K562 (cell line): ENCODE data around the gene GNA15. TPM values are rescaled to one million over a fixed set of nuclear protein-coding genes. Genes with fewer than 3 reads are reported as not detected.
A peak's percentile ranks its signal among the peaks of the same experiment; 100 is the strongest.

Experiments
- CBX1 ChIP-seq: sonication (generic); IDR thresholded peaks from 2 replicates; pipeline ENCODE4 v1.6.1; 2016; ENCODE audit warnings: antibody characterized with exemption, low read depth, mild to moderate bottlenecking
- CREB1 ChIP-seq, 2 experiments: sonication (generic) in 1 of 2; formaldehyde crosslinking in 1 of 2; IDR thresholded peaks; 2 replicates each; pipeline versions ENCODE4 v1.6.1 to v1.8.0; 2012 to 2022; ENCODE audit warnings: inconsistent platforms in 1 of 2, mild to moderate bottlenecking in 1 of 2, missing genetic modification reagents in 1 of 2, moderate library complexity in 1 of 2
- DNMT1 ChIP-seq: fragments of 450-650 bp; IDR thresholded peaks from 2 replicates; pipeline ENCODE4 v1.6.1; 2016; ENCODE audit warnings: antibody characterized with exemption, mild to moderate bottlenecking
- GATA2 ChIP-seq: sonication (generic); formaldehyde crosslinking; IDR thresholded peaks from 2 replicates; pipeline ENCODE4 v1.4.0; 2020; ENCODE audit warnings: mild to moderate bottlenecking, missing genetic modification reagents
- NFYB ChIP-seq: IDR thresholded peaks from 2 replicates; pipeline ENCODE4 v1.6.1; 2011; ENCODE audit warnings: mild to moderate bottlenecking, moderate library complexity; ENCODE audit not compliant: insufficient read length; ENCODE audit errors: extremely low read depth
- PRMT5 ChIP-seq: sonication (generic); formaldehyde crosslinking; IDR thresholded peaks from 2 replicates; pipeline ENCODE4 v1.5.0; 2020; ENCODE audit warnings: missing genetic modification reagents
- RBFOX2 ChIP-seq: fragments of 200-400 bp; formaldehyde crosslinking; IDR thresholded peaks from 2 replicates; pipeline ENCODE4 v1.6.1; 2017; ENCODE audit warnings: low read depth, mild to moderate bottlenecking, low read length, moderate library complexity
- SRF ChIP-seq, 2 experiments: fragments of 250-450, 450-650 bp in 1 of 2; sonication (Bioruptor Pico) in 1 of 2; sonication (generic) in 1 of 2; formaldehyde crosslinking; IDR thresholded peaks; 2 replicates each; pipeline versions ENCODE4 v1.5.0 to v1.5.1; 2020 to 2022; ENCODE audit warnings: mild to moderate bottlenecking in 1 of 2, missing genetic modification reagents in 1 of 2
- TCF7L2 ChIP-seq: fragments of 150-350 bp; IDR thresholded peaks from 2 replicates; pipeline ENCODE4 v1.6.1; 2016; ENCODE audit warnings: low read depth, mild to moderate bottlenecking, low read length, moderate library complexity
- WHSC1 ChIP-seq: IDR thresholded peaks from one replicate; pipeline ENCODE4 v1.6.1; 2012; ENCODE audit warnings: low read length, control low read depth, inconsistent platforms
- YY1 ChIP-seq, 3 experiments: IDR thresholded peaks; 2 replicates each; pipeline ENCODE4 v1.6.1; 2011; ENCODE audit warnings: low read length in 2 of 3, mild to moderate bottlenecking in 2 of 3, moderate library complexity in 2 of 3, borderline replicate concordance in 1 of 3, control low read depth in 1 of 3, low read depth in 1 of 3; ENCODE audit not compliant: insufficient read depth in 3 of 3, insufficient replicate concordance in 2 of 3, control insufficient read depth in 1 of 3, insufficient read length in 1 of 3; ENCODE audit errors: extremely low read depth in 1 of 3
- ZNF253 ChIP-seq: fragments of 250-450 bp; sonication (Bioruptor Pico); conservative IDR thresholded peaks from 2 replicates; pipeline ENCODE4 v1.6.1; 2021; ENCODE audit warnings: mild to moderate bottlenecking
- ZNF75A ChIP-seq: fragments of 450-650 bp; formaldehyde crosslinking; IDR thresholded peaks from 2 replicates; pipeline ENCODE4 v1.4.0; 2020; ENCODE audit warnings: mild to moderate bottlenecking
- polyA plus RNA-seq, 8 experiments: library from polyadenylated mRNA; depleted of rRNA in 4 of 8; stranded (reverse) in 5 of 8; unstranded in 3 of 8; fragments of >200 nt; fragmentation: Nextera tagmentation in 2 of 8; fragmentation: Illumina TruSeq in 1 of 8; extraction: Ambion mirVana in 2 of 8; extraction: Trizol in 1 of 8; gene quantifications; 2 replicates each; pipeline versions ENCODE4 v1.2.1 to v1.2.3, GENCODE V29; 2011 to 2014; ENCODE audit warnings: inconsistent platforms in 1 of 8, missing spikeins in 1 of 8
- total RNA-seq, 7 experiments: library from RNA; depleted of rRNA in 6 of 7; stranded (reverse); fragments of >200 nt in 6 of 7; fragmentation: Illumina TruSeq in 2 of 7; extraction: Trizol in 2 of 7; gene quantifications; 2 replicates each; pipeline versions ENCODE4 v1.2.1 to v1.2.3, GENCODE V29; 2011 to 2021; ENCODE audit warnings: low replicate concordance in 1 of 7
- TF ChIP-seq, protein P1 (sequence below): fragments of 450-650 bp; IDR thresholded peaks from 2 replicates; pipeline ENCODE4 v1.7.0; 2016; ENCODE audit warnings: borderline replicate concordance
- TF ChIP-seq, protein P2 (sequence below): IDR thresholded peaks from 2 replicates; pipeline ENCODE4 v1.6.1; 2012; ENCODE audit warnings: low read depth, low read length, improper control_type of control experiment, borderline replicate concordance
- TF ChIP-seq, protein P3 (sequence below), 2 experiments: fragments of 450-650 bp; IDR thresholded peaks; 2 replicates each; pipeline ENCODE4 v1.6.1; 2018; ENCODE audit warnings: mild to moderate bottlenecking in 2 of 2, low read depth in 1 of 2; ENCODE audit not compliant: partially characterized antibody in 2 of 2
- TF ChIP-seq, protein P4 (sequence below): fragments of 250-450 bp; sonication (Bioruptor Pico); IDR thresholded peaks from 2 replicates; pipeline ENCODE4 v1.4.0; 2020; ENCODE audit warnings: mild to moderate bottlenecking, moderate library complexity

Gene GNA15
- total and polyA plus RNA-seq, 9 of the 15 experiments (the other 6 are each of a cell fraction or from before 2014, with no cell fraction given): 0.03 to 0.24 (median 0.11) TPM; not detected in 1

DNA sequence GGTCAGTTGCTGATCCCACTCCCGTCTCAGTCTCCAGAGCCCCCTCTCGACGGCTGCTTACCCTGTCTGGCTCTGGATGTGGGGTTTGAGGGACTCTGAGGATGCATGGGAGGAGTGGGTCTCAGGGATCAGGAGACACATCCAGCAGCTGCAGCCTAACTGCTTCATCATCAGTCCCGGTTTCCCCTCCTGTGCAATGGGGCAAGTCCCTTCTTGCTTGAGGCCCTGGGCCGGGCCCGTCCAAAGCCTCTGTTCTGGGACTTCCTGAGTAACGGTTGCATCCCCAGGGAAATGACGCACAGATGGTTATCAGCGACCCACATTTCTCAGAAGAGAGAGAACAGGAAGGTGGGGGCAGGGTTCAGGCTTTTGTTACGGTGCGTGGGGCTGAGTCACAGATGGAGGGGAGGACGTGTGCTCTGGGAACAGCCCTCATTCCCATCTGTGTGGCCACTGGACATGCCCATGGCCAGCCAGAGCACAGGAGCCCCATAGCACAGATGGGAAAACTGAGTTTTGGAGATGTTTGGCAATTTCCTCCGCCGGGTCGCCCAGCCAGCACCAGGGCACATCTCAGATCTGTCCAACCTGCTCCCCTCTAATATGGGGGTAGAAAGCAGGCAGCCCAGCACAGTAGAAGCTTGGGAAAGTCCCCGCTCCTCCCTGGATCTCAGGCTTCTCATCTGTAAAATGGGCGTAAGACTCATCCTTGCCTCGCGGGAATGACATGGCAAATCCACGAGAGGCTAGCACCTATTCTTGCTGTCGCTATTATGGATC lies 19.3 kb downstream of the GNA15 start (continued):
- TF ChIP-seq, protein P1, sequence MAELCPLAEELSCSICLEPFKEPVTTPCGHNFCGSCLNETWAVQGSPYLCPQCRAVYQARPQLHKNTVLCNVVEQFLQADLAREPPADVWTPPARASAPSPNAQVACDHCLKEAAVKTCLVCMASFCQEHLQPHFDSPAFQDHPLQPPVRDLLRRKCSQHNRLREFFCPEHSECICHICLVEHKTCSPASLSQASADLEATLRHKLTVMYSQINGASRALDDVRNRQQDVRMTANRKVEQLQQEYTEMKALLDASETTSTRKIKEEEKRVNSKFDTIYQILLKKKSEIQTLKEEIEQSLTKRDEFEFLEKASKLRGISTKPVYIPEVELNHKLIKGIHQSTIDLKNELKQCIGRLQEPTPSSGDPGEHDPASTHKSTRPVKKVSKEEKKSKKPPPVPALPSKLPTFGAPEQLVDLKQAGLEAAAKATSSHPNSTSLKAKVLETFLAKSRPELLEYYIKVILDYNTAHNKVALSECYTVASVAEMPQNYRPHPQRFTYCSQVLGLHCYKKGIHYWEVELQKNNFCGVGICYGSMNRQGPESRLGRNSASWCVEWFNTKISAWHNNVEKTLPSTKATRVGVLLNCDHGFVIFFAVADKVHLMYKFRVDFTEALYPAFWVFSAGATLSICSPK: no peak
- TF ChIP-seq NFYB (no peak), DNMT1 (no peak), CREB1 (IDR thresholded peaks at IDR 0.05) (peak; percentile 77), CREB1 (CRISPR knock-in tag; IDR thresholded peaks at IDR 0.05) (peak; percentile 87), TCF7L2 (no peak), PRMT5 (CRISPR knock-in tag) (no peak), ZNF253 (CRISPR knock-in tag) (no peak), WHSC1 (no peak), ZNF75A (CRISPR knock-in tag) (no peak), YY1 (IDR thresholded peaks at IDR 0.05; ENCODE audit: borderline replicate concordance in 1 of 3, control insufficient read depth in 1 of 3, extremely low read depth in 1 of 3, insufficient read depth in 3 of 3, insufficient read length in 1 of 3, insufficient replicate concordance in 2 of 3, low read depth in 1 of 3, low read length in 2 of 3) (no peak), CBX1 (peak; percentile 100), RBFOX2 (peak; percentile 76), SRF (CRISPR knock-in tag; IDR thresholded peaks at IDR 0.05) (0 out of 4 replicates have a peak, but pooled peaks of 1 of the 2 experiments have one; percentile 65), GATA2 (CRISPR knock-in tag) (peak; percentile 95)
- TF ChIP-seq, protein P2, sequence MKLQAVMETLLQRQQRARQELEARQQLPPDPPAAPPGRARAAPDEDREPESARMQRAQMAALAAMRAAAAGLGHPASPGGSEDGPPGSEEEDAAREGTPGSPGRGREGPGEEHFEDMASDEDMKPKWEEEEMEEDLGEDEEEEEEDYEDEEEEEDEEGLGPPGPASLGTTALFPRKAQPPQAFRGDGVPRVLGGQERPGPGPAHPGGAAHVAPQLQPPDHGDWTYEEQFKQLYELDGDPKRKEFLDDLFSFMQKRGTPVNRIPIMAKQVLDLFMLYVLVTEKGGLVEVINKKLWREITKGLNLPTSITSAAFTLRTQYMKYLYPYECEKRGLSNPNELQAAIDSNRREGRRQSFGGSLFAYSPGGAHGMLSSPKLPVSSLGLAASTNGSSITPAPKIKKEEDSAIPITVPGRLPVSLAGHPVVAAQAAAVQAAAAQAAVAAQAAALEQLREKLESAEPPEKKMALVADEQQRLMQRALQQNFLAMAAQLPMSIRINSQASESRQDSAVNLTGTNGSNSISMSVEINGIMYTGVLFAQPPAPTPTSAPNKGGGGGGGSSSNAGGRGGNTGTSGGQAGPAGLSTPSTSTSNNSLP: no peak
- TF ChIP-seq, protein P3, sequence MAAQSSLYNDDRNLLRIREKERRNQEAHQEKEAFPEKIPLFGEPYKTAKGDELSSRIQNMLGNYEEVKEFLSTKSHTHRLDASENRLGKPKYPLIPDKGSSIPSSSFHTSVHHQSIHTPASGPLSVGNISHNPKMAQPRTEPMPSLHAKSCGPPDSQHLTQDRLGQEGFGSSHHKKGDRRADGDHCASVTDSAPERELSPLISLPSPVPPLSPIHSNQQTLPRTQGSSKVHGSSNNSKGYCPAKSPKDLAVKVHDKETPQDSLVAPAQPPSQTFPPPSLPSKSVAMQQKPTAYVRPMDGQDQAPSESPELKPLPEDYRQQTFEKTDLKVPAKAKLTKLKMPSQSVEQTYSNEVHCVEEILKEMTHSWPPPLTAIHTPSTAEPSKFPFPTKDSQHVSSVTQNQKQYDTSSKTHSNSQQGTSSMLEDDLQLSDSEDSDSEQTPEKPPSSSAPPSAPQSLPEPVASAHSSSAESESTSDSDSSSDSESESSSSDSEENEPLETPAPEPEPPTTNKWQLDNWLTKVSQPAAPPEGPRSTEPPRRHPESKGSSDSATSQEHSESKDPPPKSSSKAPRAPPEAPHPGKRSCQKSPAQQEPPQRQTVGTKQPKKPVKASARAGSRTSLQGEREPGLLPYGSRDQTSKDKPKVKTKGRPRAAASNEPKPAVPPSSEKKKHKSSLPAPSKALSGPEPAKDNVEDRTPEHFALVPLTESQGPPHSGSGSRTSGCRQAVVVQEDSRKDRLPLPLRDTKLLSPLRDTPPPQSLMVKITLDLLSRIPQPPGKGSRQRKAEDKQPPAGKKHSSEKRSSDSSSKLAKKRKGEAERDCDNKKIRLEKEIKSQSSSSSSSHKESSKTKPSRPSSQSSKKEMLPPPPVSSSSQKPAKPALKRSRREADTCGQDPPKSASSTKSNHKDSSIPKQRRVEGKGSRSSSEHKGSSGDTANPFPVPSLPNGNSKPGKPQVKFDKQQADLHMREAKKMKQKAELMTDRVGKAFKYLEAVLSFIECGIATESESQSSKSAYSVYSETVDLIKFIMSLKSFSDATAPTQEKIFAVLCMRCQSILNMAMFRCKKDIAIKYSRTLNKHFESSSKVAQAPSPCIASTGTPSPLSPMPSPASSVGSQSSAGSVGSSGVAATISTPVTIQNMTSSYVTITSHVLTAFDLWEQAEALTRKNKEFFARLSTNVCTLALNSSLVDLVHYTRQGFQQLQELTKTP (IDR thresholded peaks at IDR 0.05; ENCODE audit: low read depth in 1 of 2, partially characterized antibody in 2 of 2): peak in 1 of 2 experiments; percentile 59
- TF ChIP-seq, protein P4, sequence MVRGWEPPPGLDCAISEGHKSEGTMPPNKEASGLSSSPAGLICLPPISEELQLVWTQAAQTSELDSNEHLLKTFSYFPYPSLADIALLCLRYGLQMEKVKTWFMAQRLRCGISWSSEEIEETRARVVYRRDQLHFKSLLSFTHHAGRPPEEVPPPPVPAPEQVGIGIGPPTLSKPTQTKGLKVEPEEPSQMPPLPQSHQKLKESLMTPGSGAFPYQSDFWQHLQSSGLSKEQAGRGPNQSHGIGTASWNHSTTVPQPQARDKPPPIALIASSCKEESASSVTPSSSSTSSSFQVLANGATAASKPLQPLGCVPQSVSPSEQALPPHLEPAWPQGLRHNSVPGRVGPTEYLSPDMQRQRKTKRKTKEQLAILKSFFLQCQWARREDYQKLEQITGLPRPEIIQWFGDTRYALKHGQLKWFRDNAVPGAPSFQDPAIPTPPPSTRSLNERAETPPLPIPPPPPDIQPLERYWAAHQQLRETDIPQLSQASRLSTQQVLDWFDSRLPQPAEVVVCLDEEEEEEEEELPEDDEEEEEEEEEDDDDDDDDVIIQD (CRISPR knock-in tag): no peak
